Body of pancreas (tissue), 4 donors: ENCODE results near the gene MEIG1.
"Not testable (repeated sequence)": the region's sequence is repeated elsewhere in the genome, so short reads cannot be mapped to it uniquely, and the experiment has no call there.

Experiments used
- CTCF ChIP-seq, 7 experiments: fragments of 450-650 bp in 4 of 7; fragments of 200-600 bp in 3 of 7; sonication (generic) in 3 of 7; IDR thresholded peaks; one replicate each; pipeline ENCODE4 v1.5.1; 2016 to 2019; ENCODE audit warnings: antibody characterized with exemption in 7 of 7
- POLR2A ChIP-seq, 3 donors: fragments of 450-650 bp; IDR thresholded peaks; one replicate each; pipeline ENCODE4 v1.6.1; 2016; ENCODE audit warnings: antibody characterized with exemption in 3 of 3, mild to moderate bottlenecking in 2 of 3

- not testable (repeated sequence) for TF ChIP-seq POLR2A, CTCF (IDR thresholded peaks at IDR 0.05)
These were observed 30.4 kb downstream of the MEIG1 start for GRCh38 chr10:14989552-14989951.
